ENCODE data around the gene NEUROD6.

NEUROD6 gene

GRCh38 chr7:31315758-31316157 lies 24.8 kb downstream of the NEUROD6 start:
- H3K27ac ChIP-seq, result no peak overlapping the region
- no peak for TF ChIP-seq Cebpa-rat (IDR thresholded peaks at IDR 0.05)
- no peaks in the 10 kb centered on the region for H3K27me3 ChIP-seq
- H3K4me3 ChIP-seq, result no peak overlapping the region
- H3K36me3 ChIP-seq, result no peaks in the 10 kb centered on the region
- no peaks in the 10 kb centered on the region for H3K4me1 ChIP-seq
- H3K4me2 ChIP-seq, result no peak overlapping the region
- H3K9ac ChIP-seq, result no peak overlapping the region
- no peaks in the 10 kb centered on the region for H3K9me3 ChIP-seq (replicated peaks in 1 of 11)
- no peaks in the 10 kb centered on the region for H4K20me1 ChIP-seq

- H3K4me1 ChIP-seq, result no peaks in the 10 kb centered on the region
- no peaks in the 10 kb centered on the region for H4K20me1 ChIP-seq
- no peak for TF ChIP-seq Cebpa-rat (IDR thresholded peaks at IDR 0.05)
- no peak overlapping the region for H3K27ac ChIP-seq
- H3K36me3 ChIP-seq, result no peaks in the 10 kb centered on the region
- no peak overlapping the region for H3K4me2 ChIP-seq
- no peaks in the 10 kb centered on the region for H3K27me3 ChIP-seq
- H3K9me3 ChIP-seq (replicated peaks in 1 of 11), result no peaks in the 10 kb centered on the region
- no peak overlapping the region for H3K4me3 ChIP-seq
- no peak overlapping the region for H3K9ac ChIP-seq
Measured at GRCh38 chr7:31314781-31315180, 25.7 kb downstream of the NEUROD6 start.

- H3K4me3 ChIP-seq, result no peak overlapping the region
- no peaks in the 10 kb centered on the region for H3K4me1 ChIP-seq
- H3K27ac ChIP-seq, result no peak overlapping the region
- no peaks in the 10 kb centered on the region for H3K36me3 ChIP-seq
- H3K9me3 ChIP-seq (replicated peaks in 1 of 11), result no peaks in the 10 kb centered on the region
- no peak for TF ChIP-seq Cebpa-rat (IDR thresholded peaks at IDR 0.05)
- H3K27me3 ChIP-seq, result no peaks in the 10 kb centered on the region
- no peaks in the 10 kb centered on the region for H4K20me1 ChIP-seq
- H3K4me2 ChIP-seq, result no peak overlapping the region
- H3K9ac ChIP-seq, result no peak overlapping the region
Measured at GRCh38 chr7:31312889-31313288, 27.6 kb downstream of the NEUROD6 start.

GRCh38 chr7:31311552-31311951 lies 29.0 kb downstream of the NEUROD6 start:
- Histone ChIP-seq H3K27me3 (no peaks in the 10 kb centered on the region), H4K20me1 (no peaks in the 10 kb centered on the region), H3K9me3 (replicated peaks in 1 of 11) (no peaks in the 10 kb centered on the region), H3K4me1 (no peaks in the 10 kb centered on the region), H3K4me3 (no peak overlapping the region), H3K27ac (no peak overlapping the region), H3K9ac (no peak overlapping the region), H3K36me3 (no peaks in the 10 kb centered on the region), H3K4me2 (no peak overlapping the region)
- no peak for TF ChIP-seq Cebpa-rat (IDR thresholded peaks at IDR 0.05)

GRCh38 chr7:31310321-31310935 lies 30.1 kb downstream of the NEUROD6 start:
- no peak for TF ChIP-seq Cebpa-rat (IDR thresholded peaks at IDR 0.05)
- Histone ChIP-seq H4K20me1 (no peaks in the 10 kb centered on the region), H3K4me1 (no peaks in the 10 kb centered on the region), H3K4me3 (no peak overlapping the region), H3K9me3 (replicated peaks in 1 of 11) (no peaks in the 10 kb centered on the region), H3K27me3 (no peaks in the 10 kb centered on the region), H3K4me2 (no peak overlapping the region), H3K27ac (no peak overlapping the region), H3K36me3 (no peaks in the 10 kb centered on the region), H3K9ac (no peak overlapping the region)

GRCh38 chr7:31309407-31309806 lies 31.1 kb downstream of the NEUROD6 start:
- H3K4me3 ChIP-seq, result no peak overlapping the region
- no peaks in the 10 kb centered on the region for H3K9me3 ChIP-seq (replicated peaks in 1 of 11)
- H3K4me1 ChIP-seq, result no peaks in the 10 kb centered on the region
- TF ChIP-seq Cebpa-rat (IDR thresholded peaks at IDR 0.05), result no peak
- no peak overlapping the region for H3K4me2 ChIP-seq
- H3K27me3 ChIP-seq, result no peaks in the 10 kb centered on the region
- no peak overlapping the region for H3K9ac ChIP-seq
- no peaks in the 10 kb centered on the region for H4K20me1 ChIP-seq
- no peaks in the 10 kb centered on the region for H3K36me3 ChIP-seq
- H3K27ac ChIP-seq, result no peak overlapping the region

- Histone ChIP-seq H3K36me3 (no peaks in the 10 kb centered on the region), H4K20me1 (no peaks in the 10 kb centered on the region), H3K9me3 (replicated peaks in 1 of 11) (no peaks in the 10 kb centered on the region), H3K4me2 (no peak overlapping the region), H3K4me1 (no peaks in the 10 kb centered on the region), H3K4me3 (no peak overlapping the region), H3K27ac (no peak overlapping the region), H3K9ac (no peak overlapping the region), H3K27me3 (no peaks in the 10 kb centered on the region)
- TF ChIP-seq Cebpa-rat (IDR thresholded peaks at IDR 0.05), result no peak
Measured at GRCh38 chr7:31308652-31309051, 31.9 kb downstream of the NEUROD6 start.

GRCh38 chr7:31307972-31308371 lies 32.6 kb downstream of the NEUROD6 start:
- Histone ChIP-seq H3K4me3 (no peak overlapping the region), H3K9ac (no peak overlapping the region), H3K27me3 (no peaks in the 10 kb centered on the region), H3K27ac (no peak overlapping the region), H3K9me3 (replicated peaks in 1 of 11) (no peaks in the 10 kb centered on the region), H4K20me1 (no peaks in the 10 kb centered on the region), H3K36me3 (no peaks in the 10 kb centered on the region), H3K4me2 (no peak overlapping the region), H3K4me1 (no peaks in the 10 kb centered on the region)
- TF ChIP-seq Cebpa-rat (IDR thresholded peaks at IDR 0.05), result no peak

- no peaks in the 10 kb centered on the region for H3K36me3 ChIP-seq
- no peak overlapping the region for H3K27ac ChIP-seq
- TF ChIP-seq Cebpa-rat (IDR thresholded peaks at IDR 0.05), result no peak
- no peaks in the 10 kb centered on the region for H3K27me3 ChIP-seq
- no peak overlapping the region for H3K4me3 ChIP-seq
- no peak overlapping the region for H3K9ac ChIP-seq
- H4K20me1 ChIP-seq, result no peaks in the 10 kb centered on the region
- H3K4me1 ChIP-seq, result no peaks in the 10 kb centered on the region
- H3K9me3 ChIP-seq (replicated peaks in 1 of 11), result no peaks in the 10 kb centered on the region
- no peak overlapping the region for H3K4me2 ChIP-seq
Measured at GRCh38 chr7:31305260-31305659, 35.3 kb downstream of the NEUROD6 start.

GRCh38 chr7:31304446-31304845 lies 36.1 kb downstream of the NEUROD6 start:
- no peaks in the 10 kb centered on the region for H3K4me1 ChIP-seq

More at GRCh38 chr7:31304446-31304845, 36.1 kb downstream of the NEUROD6 start:
- Histone ChIP-seq H3K9me3 (replicated peaks in 1 of 11) (no peaks in the 10 kb centered on the region), H3K9ac (no peak overlapping the region), H3K27ac (no peak overlapping the region), H3K27me3 (no peaks in the 10 kb centered on the region), H3K36me3 (no peaks in the 10 kb centered on the region), H3K4me2 (no peak overlapping the region), H4K20me1 (no peaks in the 10 kb centered on the region), H3K4me3 (no peak overlapping the region)
- TF ChIP-seq Cebpa-rat (IDR thresholded peaks at IDR 0.05), result no peak
